ENCODE results near the gene APOL6.

- TF ChIP-seq CTCF (IDR thresholded peaks at IDR 0.05) (no peak), POLR2A (IDR thresholded peaks at IDR 0.05) (no peak)
These were observed 6.6 kb upstream of the APOL6 start for GRCh38 chr22:35641494-35642120.

Data from body of pancreas (tissue), 4 donors.